Neural progenitor cell (in vitro differentiated cells): Measurements from ENCODE around the gene FBXL13.

Source experiments
- EZH2 ChIP-seq: fragments of 200-600 bp; sonication (generic); IDR thresholded peaks from 2 replicates; pipeline ENCODE4 v1.6.1; 2017; ENCODE audit warnings: antibody characterized with exemption, mild to moderate bottlenecking, moderate library complexity
- TF ChIP-seq, protein P1 (sequence below): fragments of 200-600 bp; sonication (generic); IDR thresholded peaks from 2 replicates; pipeline ENCODE4 v1.5.1; 2017; ENCODE audit warnings: antibody characterized with exemption, mild to moderate bottlenecking

DNA sequence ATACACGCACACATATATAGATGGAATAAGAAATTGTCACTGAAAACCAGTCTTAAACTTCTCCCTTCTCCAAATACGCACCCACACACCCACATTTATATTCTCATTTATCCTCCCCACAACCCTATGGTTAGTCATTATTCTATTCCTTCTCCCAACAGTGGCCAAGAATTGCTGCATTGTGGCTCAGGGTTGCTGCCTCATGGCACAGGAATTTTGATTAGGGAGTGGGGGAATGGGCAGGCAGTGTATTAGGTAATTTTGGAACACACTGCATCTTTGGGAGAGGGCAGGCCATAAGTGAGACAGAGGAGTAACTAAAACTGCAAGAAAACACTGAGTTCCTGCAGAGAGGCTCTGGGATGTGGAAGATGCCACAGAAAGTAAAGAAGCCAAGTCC is 38.6 kb upstream of the FBXL13 start:
- TF ChIP-seq, protein P1, sequence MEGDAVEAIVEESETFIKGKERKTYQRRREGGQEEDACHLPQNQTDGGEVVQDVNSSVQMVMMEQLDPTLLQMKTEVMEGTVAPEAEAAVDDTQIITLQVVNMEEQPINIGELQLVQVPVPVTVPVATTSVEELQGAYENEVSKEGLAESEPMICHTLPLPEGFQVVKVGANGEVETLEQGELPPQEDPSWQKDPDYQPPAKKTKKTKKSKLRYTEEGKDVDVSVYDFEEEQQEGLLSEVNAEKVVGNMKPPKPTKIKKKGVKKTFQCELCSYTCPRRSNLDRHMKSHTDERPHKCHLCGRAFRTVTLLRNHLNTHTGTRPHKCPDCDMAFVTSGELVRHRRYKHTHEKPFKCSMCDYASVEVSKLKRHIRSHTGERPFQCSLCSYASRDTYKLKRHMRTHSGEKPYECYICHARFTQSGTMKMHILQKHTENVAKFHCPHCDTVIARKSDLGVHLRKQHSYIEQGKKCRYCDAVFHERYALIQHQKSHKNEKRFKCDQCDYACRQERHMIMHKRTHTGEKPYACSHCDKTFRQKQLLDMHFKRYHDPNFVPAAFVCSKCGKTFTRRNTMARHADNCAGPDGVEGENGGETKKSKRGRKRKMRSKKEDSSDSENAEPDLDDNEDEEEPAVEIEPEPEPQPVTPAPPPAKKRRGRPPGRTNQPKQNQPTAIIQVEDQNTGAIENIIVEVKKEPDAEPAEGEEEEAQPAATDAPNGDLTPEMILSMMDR: no peak
- TF ChIP-seq EZH2: no peak
